GM10847 (cell line): ENCODE measurements around the gene SGSH.

Experiments used
- POLR2A ChIP-seq: IDR thresholded peaks from 2 replicates; pipeline ENCODE4 v1.6.1; 2011; ENCODE audit not compliant: insufficient read length; ENCODE audit errors: extremely low read depth

Gene SGSH

DNA sequence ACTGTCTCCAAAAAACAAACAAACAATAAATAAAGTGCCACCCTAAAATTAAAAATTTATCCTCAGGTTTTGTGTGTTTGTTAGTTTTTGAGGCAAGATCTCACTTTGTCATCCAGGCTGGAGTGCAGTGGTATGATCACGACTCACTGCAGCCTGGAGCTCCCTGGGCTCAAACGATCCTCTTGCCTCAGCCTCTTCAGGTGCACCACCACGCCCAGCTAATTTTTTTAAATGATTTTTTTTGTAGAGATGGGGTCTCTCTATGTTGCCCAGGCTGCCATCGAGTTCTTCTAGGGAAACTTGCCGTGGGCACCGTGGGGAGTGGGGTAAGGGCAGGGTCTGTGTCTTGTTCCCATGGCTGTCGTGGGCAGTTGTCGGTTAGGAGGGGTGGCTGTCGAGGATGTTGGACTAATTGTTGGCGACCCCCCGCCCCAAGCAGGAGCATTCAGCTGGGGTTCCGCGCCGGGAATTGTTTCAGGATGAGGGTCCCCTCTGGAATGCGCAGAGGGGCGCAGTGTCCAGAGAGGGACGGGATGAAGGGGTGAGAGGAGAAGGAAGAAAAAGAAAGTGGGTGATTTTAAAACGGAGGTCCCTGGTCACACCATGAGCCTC is 39.4 kb upstream of the SGSH start:
- TF ChIP-seq POLR2A: no peak

DNA sequence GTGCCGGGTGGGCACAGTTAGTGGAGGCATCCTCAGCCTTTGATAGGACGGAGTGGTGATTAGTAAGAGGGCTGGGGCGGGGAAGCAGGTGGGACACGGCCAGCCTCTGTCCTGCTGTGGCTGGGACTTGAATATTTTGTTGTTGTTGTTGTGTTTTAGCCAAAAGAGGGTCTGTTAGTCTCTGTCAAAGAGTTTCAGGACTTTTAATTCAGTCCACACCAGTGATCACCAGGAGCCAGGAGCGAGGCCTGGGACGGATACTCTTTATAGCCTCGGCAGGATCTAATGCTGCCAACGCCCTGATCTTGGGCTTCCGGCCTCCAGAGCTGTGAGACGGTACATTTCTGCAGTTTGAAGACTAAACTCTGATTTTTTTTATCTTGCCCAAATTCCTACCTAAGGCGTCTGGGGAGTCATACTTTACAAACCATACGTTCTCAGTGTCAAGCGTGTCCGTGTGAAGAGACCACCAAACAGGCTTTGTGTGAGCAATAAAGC is 37.6 kb upstream of the SGSH start:
- no peak for TF ChIP-seq POLR2A

DNA sequence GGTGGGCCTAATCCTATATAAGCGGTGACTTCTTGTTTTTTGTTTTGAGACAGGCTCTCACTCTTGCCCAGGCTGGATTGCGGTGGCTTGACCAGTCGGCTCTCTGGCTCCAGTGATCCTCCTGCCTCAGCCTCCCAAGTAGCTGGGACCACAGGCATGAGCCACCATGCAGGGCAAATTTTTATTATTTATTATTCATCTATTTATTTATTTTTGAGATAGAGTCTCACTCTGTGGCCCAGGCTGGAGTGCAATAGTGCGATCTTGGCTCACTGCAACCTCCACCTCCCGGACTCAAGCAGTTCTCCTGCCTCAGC is 35.9 kb upstream of the SGSH start:
- no peak for TF ChIP-seq POLR2A

DNA sequence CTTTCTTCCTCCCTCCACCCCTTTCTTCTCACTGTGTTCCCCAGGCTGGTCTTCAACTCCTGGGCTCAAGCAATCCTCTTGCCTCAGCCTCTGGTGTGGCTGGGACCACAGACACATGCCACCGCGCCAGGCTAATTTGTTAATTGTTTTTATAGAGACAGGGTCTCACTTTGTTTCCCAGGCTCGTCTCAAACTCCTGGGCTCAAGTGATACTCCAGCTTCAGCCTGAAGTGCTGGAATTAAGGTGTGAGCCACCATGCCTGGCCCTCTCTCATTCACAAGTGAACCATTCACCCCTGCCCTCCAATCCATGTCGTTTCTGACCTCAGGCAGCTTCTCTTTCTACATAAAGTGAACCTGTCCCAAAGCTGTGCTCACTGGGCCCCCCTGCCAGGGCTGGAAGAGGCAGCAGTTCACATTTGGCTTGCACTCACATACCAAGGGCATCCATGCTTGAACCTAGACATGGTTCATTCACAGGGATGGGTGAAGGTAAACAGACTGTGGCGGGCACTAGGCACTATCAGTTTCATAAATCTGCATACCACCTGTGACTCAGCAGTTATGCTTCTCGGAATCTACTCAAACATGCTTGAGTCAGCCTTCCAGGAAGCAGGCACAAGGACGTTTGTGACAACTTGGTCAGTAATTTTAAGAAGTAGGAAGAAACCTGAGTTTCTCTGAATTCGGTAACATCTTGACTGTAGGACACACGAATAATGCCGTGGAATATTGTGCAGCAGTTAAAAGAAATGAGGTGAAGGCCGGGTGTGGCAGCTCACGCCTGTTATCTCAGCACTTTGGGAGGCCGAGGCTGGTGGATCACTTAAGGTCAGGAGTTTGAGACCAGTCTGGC is 34.5 kb upstream of the SGSH start:
- no peak for TF ChIP-seq POLR2A

DNA sequence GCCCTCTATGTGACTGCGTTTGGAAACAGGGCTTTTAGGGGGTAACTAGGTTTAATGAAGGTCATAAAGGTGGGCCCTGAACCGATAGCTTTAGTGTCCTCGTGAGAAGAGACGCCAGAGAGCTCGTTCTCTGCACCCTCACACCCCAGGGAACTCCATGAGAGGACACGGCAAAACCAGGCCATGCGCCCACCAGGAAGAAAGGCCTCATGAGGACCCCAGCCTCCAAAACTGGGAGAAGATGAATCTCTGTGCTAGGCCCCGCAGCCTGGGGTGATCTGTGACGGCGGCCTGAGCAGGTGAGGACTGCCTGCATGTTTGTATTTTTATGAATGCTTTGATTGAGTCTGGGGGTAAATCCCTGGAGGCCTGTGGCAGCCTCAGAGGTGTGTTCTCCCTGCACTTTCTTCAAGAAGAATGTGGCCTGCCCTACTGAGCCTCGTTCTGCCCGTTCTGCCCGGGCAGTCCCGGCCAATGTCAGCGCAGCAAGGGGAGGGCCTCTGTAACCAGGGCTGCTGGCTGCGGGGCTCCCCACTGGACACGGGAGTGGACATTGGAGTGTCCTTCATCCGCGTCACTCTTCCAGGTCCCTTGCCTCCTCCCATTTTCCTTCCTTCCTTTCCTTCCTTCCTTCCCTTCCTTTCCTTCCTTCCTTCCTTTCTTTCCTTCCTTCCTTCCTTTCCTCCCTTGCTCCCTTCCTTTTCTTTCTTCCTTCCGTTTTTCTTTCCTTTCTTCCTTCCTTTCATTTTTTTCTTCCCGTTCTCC is 33.7 kb upstream of the SGSH start:
- no peak for TF ChIP-seq POLR2A

DNA sequence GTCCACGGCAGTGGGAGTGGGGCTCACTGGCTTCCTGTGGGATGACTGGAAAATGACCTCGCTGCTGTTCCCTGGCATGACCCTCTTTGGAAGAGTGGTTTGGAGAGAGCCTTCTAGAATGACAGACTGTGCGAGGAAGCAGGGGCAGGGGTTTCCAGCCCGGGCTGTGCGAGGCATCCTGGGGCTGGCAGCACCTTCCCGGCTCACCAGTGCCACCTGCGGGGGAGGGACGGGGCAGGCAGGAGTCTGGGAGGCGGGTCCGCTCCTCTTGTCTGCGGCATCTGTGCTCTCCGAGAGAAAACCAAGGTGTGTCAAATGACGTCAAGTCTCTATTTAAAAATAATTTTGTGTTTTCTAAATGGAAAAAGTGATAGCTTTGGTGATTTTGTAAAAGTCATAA is 32.7 kb upstream of the SGSH start:
- TF ChIP-seq POLR2A: no peak

DNA sequence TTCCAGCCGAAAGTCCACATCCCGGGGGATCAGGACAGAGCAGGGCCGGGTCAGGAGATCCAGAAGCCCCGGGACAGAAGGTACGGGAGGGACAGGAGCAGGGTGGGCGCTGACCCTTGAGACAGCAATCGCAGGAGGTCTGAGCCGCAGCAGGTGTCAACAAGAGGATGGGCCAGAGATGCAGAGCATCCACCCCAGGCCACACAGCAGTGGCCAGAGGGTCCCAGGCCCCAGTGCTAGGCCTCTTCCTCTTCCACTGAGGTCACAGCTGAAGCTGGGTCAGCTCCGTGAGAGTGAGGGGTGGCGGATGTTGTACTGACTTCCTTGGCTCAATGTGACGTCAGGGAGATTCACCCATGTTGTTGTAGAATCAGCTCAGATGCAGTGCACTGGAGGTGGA is 31.8 kb upstream of the SGSH start:
- TF ChIP-seq POLR2A: no peak

DNA sequence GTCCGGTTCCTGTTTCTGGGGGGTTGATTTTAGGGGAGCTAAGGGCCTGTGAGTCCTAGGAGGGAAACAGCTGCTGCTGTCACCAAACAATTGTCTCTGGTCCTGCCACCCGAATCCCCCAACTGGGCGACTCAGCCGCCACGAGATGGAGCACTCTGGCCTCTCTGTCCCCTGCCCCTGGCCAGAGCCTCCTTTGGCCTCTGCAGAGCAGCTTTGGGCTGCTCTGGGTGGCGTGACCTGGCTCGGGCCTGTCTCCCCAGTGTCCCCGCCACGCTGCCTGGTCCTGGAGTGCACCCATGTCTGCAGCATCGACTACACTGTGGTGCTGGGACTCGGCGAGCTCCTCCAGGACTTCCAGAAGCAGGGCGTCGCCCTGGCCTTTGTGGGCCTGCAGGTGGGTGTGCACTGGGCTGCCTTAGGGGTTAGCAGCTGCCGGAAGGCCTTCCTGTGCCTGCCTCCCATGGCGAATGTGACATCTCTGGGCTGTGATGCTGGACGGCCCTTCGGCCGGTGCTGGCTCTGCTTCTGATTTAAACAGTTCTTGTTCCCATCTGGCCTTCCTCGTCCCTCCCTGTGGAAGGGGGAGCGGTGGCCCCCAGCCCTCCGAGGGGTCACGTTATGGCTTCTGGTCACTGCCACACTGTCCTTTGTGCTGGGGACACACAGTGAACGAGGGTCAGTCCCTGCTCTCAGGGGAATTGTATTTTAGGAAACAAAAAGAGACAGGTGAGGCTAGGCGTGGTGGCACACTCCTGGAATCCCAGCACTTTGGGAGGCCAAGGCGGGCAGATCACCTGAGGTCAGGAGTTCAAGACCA is 29.0 kb upstream of the SGSH start:
- no peak for TF ChIP-seq POLR2A

DNA sequence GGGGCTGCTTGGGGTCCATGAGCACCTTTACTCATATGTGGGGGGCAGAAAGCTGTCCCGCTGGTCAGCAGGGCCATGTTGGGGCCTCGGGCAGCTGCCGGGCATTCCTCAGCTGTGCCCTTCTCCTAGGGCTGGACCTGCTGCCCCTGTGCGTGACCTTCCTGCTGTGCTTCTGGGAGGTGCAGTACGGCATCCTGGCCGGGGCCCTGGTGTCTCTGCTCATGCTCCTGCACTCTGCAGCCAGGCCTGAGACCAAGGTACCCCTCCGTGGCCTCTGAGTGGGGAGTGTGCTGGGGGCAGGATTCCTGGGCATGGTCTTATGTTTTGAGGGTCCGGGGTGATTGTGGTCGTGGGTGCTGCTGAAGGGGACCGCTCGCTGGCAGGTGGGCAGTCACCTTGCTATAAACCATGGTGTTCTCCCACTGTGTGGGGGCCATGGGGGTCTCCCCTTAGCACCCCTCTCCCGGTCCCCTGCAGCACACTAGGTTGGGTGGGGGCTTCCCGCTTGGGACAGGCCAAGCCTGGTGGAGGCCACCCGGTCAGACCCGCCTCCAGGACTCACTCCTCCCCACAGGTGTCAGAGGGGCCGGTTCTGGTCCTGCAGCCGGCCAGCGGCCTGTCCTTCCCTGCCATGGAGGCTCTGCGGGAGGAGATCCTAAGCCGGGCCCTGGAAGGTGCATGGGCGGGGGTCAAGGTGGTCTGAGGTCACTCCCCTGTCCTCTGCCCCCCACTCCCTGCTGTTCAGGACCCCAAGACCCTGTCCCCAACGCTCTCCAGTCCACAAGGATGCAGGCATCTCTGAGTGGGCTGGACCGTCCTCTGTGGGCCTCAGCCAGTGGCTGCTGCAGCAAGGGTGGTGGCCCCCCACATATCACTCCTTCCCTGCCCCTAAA is 28.1 kb upstream of the SGSH start:
- TF ChIP-seq POLR2A: no peak

DNA sequence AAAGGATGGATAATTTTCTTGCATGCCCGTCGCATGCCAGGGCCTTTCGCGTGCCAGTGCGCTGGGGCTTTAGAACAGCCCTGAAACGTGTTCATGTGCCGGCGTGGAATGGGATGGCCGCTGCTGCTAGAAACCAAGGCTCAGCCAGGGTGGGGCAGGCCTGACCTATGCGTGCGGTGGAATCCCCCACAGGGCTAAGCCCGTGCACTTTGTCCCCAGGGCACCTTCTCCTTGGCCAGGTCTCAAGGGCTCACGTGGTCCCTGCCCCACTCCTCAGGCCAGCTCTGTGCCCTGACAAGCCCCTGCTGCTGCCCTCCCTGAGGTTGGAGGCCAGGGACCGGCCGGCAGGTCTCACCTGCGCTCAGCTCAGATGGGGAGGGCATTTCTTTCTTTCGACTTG is 27.4 kb upstream of the SGSH start:
- TF ChIP-seq POLR2A: no peak

DNA sequence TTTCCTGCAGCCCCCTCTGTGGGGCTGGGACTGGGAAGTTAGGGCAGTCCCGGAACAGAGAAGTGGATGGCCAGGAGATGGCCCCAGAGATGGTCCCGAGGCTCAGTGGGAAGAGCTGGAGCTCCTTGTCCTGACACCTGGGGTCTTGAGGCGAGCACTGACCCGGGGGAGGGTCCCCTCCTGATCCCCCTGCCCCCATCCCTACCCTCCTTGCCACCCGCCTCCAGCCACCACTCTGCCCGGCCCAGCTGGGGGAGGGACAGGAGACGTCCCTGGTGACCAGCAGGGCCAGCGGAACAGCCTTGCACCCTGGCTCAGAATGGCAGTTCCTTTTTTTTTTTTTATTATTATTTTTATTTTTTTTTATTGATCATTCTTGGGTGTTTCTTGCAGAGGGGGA is 26.6 kb upstream of the SGSH start:
- no peak for TF ChIP-seq POLR2A

DNA sequence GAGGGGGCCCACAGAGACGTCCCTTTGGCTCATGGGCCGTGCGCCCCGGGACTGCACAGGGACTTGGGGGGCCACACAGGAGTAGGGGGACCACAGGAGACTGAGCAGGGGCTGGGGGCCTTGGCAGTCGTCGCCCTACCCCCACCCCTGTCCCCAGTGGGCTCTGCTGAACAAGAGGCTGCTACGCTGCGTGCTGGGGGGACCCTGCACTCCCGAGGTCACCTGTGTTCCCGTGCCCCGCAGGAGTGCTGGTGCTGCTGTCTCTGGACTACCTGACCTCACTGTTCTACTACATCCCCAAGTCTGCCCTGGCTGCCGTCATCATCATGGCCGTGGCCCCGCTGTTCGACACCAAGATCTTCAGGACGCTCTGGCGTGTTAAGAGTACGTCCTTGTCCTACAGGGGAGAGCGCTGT is 26.1 kb upstream of the SGSH start:
- no peak for TF ChIP-seq POLR2A

DNA sequence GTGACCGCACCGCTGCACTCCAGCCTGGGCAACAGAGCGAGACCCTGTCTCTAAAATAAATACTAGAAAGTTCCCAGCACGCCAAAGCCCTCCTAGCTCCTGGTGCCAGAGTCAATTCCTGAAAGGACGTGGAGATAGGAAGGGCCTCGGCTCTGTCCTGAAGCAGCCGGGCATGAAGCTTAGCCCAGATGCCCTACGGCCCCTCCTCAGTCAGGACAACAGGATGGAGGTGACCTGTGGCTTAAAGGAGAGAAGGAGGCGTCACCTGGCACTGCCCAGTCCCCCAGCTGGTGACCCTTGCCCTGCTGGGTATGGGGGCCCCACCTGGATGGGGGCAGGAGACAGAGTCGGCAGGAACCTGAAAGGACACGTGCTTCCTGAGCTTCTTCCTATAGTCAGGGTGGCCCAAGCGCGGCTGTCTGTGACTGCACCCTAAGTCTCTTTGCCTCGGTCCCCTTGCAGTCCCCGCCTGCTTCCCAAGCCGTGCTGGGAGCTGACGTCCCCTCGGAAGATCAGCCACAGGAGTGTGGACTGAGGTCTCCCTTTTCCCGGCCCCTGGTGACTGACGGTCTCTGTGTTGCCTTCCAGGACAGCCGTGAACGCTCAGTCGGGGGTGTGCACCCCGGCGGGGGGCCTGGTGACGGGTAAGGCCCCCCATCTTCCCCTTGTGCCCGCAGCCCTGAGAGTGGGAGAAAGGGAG is 25.6 kb upstream of the SGSH start:
- no peak for TF ChIP-seq POLR2A
